Activated CD4-positive, alpha-beta T cell treated with anti-CD3 and anti-CD28 coated beads for 48 hours (primary cell): ENCODE results near the gene TP73.
"Not testable (repeated sequence)": the region's sequence is repeated elsewhere in the genome, so short reads cannot be mapped to it uniquely, and the experiment has no call there.

Experiments used
- DNase-seq: peaks from one replicate; pipeline ENCODE4 v3.0.0-alpha.2; 2020

The TP73 gene

DNA sequence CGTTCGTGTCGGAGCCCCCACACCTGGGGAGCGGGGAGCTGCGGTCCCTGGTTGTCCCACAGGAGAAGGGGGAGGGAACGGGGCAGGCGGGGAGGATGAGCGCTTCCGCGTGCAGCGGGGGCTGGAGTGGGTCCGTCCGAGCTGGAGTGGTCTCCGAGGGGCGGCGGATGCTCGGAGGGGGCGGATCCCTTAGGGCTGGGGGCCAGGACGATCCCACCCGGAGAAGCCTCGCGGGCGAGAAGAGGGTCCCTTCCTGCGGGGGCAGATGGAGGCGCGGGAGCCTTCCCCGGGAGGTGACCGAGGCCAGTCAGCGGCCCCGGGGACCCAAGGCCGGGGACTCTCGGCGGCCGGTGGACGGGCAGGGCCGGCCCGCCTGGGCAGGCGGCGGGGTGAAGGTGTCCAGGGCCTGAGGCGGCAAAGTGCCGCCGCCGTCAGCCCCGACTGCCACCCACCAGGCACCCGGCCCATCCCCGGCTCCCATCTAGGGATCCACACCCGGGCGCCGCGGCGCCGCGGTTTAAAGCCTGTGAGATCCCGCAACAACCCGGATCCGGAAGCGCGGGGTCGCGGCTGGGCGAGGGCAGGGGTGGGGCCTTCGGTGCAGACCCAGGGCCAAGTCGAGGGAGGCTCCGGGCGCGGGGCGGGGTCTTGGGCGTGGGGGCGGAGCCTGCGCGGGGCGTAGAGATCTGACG, 94.7 kb downstream of the TP73 start:
- DNase-seq, result peak; percentile 92

GRCh38 chr1:3747522-3747848, 95.2 kb downstream of the TP73 start:
- no peak for DNase-seq

GRCh38 chr1:3747903-3748302, 95.6 kb downstream of the TP73 start:
- DNase-seq, result no peak

- DNase-seq, result not testable (repeated sequence)
Observed at GRCh38 chr1:3748316-3748900, 96.1 kb downstream of the TP73 start.

- no peak for DNase-seq
Observed at GRCh38 chr1:3749512-3749911, 97.2 kb downstream of the TP73 start.

DNA sequence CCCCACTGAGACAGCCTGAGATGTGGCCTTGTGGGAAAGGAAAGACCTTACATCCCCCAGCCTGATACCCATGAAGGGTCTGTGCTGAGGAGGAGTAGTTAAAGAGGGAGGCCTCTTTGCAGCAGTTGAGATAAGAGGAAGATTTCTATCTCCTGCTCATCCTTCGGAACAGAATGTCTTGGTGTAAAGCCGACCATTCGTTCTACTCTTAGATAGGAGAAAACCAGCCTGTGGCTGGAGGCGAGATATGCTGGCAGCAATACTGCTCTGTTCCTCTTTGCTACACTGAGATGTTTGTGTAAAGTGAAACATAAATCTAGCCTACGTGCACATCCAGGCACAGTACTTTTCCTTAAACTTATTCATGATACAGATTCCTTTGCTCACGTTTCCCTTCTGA, 98.4 kb downstream of the TP73 start:
- DNase-seq, result no peak

GRCh38 chr1:3752400-3752945, 100.2 kb downstream of the TP73 start, which contains the start of gene CCDC27:
Gene CCDC27 (plus strand): TSS chr1:3752450. CDS start chr1:3752482, 32 bp downstream.
- no peak for DNase-seq

GRCh38 chr1:3753656-3754454, 101.5 kb downstream of the TP73 start:
- DNase-seq, result no peak

DNA sequence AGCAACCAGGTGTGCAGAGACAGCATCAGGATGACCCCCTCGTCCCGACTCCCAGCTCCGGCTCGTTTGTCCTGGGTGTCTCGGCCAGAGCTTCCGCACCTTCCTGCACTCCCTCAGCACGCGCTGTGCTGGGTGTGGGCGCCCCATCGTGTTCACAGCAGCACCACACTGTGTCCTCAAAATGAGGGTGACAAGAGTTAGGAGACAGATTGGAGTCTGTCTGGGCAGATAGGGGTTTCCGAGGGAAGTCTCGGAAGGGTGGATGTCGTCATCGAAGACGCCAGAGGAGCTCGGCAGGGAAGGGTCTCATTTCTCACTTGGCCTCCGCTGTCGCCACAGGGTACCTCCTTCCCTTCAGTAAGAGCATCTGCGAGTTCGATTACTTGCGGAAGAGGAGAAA, 104.1 kb downstream of the TP73 start:
- no peak for DNase-seq

GRCh38 chr1:3759164-3759563, 106.8 kb downstream of the TP73 start:
- DNase-seq, result no peak

DNA sequence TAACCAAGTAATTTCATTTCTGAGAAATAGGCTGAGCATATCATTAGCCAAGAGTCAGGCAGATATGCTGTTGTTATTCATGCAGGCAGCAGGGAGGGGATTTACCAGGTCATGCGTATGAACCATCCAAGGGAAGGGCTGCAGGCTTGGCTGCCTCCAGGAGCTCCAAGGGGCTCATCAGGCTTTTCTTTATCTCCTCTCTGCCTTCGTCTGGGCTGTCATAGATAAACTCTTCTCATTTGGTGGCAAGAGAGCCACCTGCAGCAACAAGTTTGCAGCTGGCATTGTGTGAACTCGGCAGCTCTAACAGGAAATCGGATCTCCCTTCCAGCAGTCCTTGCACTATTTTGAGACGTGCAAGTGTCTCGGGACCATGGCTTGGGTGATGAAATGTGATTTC, 107.5 kb downstream of the TP73 start:
- DNase-seq, result no peak

DNA sequence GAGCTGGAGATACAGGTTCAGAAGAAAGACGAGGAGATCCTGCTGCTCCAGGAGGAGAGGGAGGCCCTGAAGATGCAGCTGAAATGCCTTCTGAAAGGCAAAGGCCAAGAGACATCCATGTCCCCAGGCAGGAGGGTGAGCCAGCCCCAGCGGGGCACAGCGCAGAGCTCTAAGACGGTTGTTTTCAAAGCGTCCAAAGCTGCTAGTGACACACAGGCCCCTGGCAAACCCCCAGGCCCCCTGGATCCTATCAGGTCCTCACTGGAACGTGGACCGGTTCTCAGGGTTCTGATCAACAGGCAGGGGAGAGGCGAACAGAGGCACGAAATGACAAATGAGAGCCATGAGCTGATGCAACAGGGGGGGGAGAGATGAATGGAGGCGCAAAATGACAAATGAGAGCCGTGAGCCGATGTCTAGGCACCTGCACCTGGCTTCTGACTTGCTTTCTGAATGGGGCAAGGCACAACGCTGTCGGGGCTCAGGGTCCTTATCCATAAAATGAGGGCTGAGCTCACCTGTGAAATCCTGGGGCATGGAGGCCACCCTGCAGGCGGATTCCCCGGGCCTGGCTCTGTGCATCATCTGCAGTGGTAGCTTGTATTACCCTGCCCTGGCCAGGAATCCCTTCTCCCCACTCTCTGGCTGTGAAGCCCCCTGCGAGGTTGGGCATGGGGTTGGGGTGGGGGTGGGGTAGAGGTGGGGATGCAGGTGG, 109.1 kb downstream of the TP73 start:
- no peak for DNase-seq

- DNase-seq, result no peak
Observed at GRCh38 chr1:3762151-3762872, 110.0 kb downstream of the TP73 start.

- no peak for DNase-seq
Observed at GRCh38 chr1:3762873-3763228, 110.5 kb downstream of the TP73 start.

DNA sequence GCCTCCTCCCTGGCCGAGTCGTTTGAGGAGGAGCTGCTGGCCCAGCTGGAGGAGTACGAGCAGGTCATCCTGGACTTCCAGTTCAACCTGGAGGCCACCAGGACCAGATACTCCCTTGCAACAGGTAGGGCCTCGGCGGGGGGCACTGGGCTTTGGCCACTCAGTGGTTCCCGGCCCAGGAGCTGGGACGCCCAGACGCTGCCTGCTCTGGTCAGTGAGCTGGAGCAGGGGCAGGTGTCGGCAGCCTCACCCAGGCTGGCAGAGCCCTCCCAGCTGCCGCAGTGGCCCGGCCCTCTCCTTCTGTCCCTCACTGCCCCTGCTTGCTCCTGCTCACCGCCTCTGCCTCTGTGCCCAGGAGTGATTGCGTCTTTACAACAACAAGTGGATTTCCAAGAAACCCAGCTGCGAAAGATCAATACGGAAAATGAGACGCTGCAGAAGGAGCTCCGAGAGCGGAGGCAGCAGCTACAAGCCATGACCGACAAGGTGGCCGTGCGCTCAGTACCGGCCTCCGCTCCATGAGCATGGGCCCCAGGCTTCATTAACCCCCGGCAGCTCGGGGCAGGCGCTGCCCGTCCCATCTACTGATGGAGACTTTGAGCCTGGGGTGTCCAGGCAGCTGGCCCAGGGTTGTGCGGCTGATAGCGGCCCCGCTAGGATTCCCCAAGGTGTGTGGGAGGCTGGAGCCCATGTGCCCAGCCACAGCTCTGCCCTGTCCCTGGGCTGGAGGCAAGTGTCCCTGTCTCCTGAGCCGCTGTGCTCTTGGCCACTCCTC, 111.2 kb downstream of the TP73 start:
- DNase-seq, result no peak

DNA sequence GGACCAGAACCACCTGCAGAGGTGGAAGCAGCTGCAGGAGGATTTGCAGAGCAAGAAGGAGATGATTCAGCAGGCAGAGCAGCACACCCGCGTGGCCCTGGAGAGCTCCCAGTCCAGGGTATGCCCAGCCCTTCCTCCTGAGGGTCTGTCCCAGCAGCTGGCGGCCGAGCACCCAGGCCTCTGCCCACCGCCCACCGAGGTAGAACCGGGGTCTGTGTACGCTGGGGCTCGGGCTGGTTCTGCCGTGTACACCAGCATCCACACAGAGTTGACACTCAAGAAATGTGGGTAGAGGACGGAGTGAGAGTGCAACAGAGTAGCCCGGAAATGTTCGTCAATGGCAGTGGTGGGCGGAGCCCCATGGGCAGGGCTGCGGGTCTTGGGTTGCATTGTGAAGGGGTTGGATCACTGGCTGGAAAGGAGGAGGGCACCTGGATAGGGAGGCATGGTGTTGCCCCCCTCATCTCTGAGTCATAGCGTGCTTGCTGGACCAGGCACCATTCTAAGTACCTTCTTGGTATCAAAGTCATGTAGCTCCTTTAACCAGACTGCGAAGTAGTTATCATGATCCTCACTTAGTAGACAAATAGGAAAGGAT, 115.1 kb downstream of the TP73 start:
- DNase-seq, result no peak

- DNase-seq, result no peak
Observed at GRCh38 chr1:3768811-3769390, 116.6 kb downstream of the TP73 start.

GRCh38 chr1:3770047-3770765, 117.9 kb downstream of the TP73 start:
- DNase-seq, result no peak

DNA sequence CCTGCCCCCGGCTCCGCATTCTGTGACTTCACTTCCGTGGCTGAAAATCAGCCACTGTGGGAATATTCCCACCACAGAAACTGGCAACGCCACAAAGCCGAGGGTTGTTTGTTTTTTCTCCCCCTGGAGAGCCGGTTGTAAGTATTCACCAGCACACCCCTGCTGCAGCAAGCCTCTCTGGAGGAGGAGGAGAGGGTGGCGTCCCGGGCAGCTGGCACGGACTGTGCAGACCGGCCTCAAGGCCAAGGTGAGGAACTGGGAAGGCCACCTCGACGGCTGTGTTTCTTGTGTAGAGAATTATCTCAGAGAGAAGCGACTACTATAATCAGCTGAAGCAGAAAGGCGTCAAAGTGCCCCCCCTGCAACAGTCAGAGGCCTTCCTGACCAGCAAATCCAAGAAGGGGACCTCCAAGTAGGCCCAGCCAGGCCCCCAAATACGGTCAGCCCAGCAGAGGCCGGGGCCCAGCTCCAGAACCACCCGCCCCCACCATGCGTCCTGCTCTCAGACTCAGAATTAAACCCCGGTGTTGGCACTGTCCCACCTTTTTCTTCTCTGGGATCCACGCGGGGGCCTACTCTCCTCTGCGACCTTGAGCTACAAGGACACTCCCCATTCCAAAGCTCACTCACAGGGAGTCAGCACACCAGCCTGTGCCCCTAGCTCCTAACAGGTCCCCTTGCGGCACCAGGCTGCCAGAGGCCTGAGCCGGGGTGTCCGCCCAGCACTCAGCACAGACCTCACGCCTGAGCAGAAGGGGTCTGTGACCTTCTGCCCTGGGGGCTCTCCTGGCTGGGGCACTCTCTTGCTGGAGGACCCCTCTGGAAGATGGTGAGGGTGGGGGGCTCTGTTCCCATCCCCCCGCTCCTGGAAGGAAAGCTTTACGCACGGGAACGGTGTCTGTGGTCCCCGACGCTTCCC, 119.1 kb downstream of the TP73 start:
- no peak for DNase-seq
